Measurements from ENCODE around the gene NR0B2.

DNA sequence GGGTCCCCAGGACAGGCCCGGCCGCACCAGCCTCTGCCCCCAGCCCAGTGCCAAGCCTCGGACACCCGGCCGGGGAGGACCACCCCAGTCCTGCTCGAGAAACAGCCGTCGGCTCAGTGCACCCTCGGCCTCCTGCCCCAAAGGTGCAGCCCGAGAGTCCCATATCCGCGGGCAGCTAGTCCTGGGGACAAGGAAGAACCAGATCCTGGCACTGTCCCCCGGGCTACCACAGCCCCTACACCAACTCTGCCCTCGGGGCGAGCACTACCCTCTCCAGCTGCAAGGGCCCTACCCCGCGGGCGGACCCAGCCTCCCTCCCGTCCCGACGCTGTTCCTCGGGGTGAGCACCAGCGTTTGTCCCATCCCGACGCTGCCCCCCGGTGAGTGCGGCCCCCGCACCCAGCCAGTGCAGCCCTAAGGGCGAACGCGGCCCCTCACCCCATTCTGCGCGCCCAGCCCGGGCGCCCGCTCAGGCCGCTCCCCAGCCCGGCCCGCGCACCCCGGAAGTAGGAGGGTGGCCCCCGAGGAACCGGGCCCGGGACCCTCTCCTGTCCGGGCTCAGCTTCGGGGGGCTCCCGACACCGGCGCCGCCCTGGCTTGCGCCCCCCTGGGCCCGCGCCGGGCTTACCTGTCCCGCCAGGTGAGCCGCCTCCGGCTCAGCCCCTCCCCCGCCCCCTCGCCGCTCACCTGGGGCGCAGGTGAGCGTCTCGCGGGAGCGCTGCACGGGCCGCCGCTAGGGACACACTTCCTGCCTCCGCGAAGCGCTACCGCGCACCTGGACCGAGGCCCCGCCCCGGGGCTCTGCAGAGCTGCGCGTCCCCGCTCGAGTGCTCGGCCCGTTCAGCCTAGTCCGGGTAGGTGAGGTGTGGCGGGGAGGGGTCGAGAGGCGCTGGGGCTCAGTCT, 46.2 kb upstream of the NR0B2 start, which contains the start of gene KDF1:
- TF ChIP-seq ZNF670 (CRISPR knock-in tag; IDR thresholded peaks at IDR 0.05; ENCODE audit: borderline replicate concordance) (0 out of 2 replicates have a peak, but pooled peaks have one; percentile 49), MYC (CRISPR knock-in tag; IDR thresholded peaks at IDR 0.05; ENCODE audit: borderline replicate concordance) (no peak; the same call in 1 of the 2 replicates), U2AF2 (IDR thresholded peaks at IDR 0.05; ENCODE audit: low read depth, low read length) (no peak), KDM1A (CRISPR knock-in tag; IDR thresholded peaks at IDR 0.05) (0 out of 2 replicates have a peak, but pooled peaks have one; percentile 34), ZNF484 (CRISPR knock-in tag; IDR thresholded peaks at IDR 0.05; ENCODE audit: borderline replicate concordance, low read depth) (no peak), CHD4 (IDR thresholded peaks at IDR 0.05; ENCODE audit: borderline replicate concordance, low read length) (no peak), IKZF5 (CRISPR knock-in tag; IDR thresholded peaks at IDR 0.05) (peak; percentile 68; the same call in 1 of the 2 replicates), BCLAF1 (IDR thresholded peaks at IDR 0.05) (no peak), MEF2D (CRISPR knock-in tag; IDR thresholded peaks at IDR 0.05) (0 out of 2 replicates have a peak, but pooled peaks have one; percentile 43), NR2F1 (CRISPR knock-in tag; IDR thresholded peaks at IDR 0.05) (no peak), CBX1 (IDR thresholded peaks at IDR 0.05; ENCODE audit: low read depth) (no peak), HOXA5 (CRISPR knock-in tag; IDR thresholded peaks at IDR 0.05) (no peak)
- TF ChIP-seq, protein P1, sequence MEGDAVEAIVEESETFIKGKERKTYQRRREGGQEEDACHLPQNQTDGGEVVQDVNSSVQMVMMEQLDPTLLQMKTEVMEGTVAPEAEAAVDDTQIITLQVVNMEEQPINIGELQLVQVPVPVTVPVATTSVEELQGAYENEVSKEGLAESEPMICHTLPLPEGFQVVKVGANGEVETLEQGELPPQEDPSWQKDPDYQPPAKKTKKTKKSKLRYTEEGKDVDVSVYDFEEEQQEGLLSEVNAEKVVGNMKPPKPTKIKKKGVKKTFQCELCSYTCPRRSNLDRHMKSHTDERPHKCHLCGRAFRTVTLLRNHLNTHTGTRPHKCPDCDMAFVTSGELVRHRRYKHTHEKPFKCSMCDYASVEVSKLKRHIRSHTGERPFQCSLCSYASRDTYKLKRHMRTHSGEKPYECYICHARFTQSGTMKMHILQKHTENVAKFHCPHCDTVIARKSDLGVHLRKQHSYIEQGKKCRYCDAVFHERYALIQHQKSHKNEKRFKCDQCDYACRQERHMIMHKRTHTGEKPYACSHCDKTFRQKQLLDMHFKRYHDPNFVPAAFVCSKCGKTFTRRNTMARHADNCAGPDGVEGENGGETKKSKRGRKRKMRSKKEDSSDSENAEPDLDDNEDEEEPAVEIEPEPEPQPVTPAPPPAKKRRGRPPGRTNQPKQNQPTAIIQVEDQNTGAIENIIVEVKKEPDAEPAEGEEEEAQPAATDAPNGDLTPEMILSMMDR (CRISPR knock-in tag; IDR thresholded peaks at IDR 0.05) = peak; percentile 48; the same call in 1 of the 2 replicates

Measured in HepG2 (cell line).